OCI-LY3 (cell line): ENCODE measurements around the gene EBPL.
A peak's percentile ranks its signal among the peaks of the same experiment; 100 is the strongest.

Experiments used
- H2AFZ ChIP-seq: fragments of 200-600, 300-600 bp; shearing (Covaris generic); 2 replicates; pipeline ENCODE4 v1.6.0; 2014; ENCODE audit warnings: antibody characterized with exemption, low read depth, low read length
- H3K27ac ChIP-seq: fragments of 200-600, 300-600 bp; sonication (generic); 2 replicates; pipeline ENCODE4 v1.5.1; 2014; ENCODE audit warnings: mild to moderate bottlenecking, low read length, moderate library complexity, mixed read lengths
- H3K27me3 ChIP-seq: fragments of 200-600, 300-600 bp; sonication (generic); 2 replicates; pipeline ENCODE4 v1.6.1; 2014; ENCODE audit warnings: low read depth, low read length, mixed read lengths
- H3K36me3 ChIP-seq: fragments of 200-600, 300-600 bp; sonication (generic); replicated peaks from 2 replicates; pipeline ENCODE3; 2014; ENCODE audit warnings: low read depth, low read length, mixed read lengths
- H3K4me1 ChIP-seq: fragments of 300-600, 200-600 bp; sonication (generic); 2 replicates; pipeline ENCODE4 v1.6.1; 2014; ENCODE audit warnings: low read length, mixed read lengths
- H3K4me2 ChIP-seq: fragments of 200-600, 300-600 bp; sonication (generic); 2 replicates; pipeline ENCODE4 v1.6.1; 2014; ENCODE audit warnings: low read length, mixed read lengths
- H3K4me3 ChIP-seq: fragments of 300-600, 200-600 bp; sonication (generic); 2 replicates; pipeline ENCODE4 v1.5.1; 2014; ENCODE audit warnings: antibody characterized with exemption, mild to moderate bottlenecking, low read length, moderate library complexity
- H3K79me2 ChIP-seq: fragments of 300-600, 200-600 bp; shearing (Covaris generic); 2 replicates; pipeline ENCODE4 v1.6.1; 2014; ENCODE audit warnings: mild to moderate bottlenecking, low read length, mixed read lengths
- H3K9ac ChIP-seq: fragments of 300-600, 200-600 bp; shearing (Covaris generic); 2 replicates; pipeline ENCODE4 v1.6.0; 2014; ENCODE audit warnings: mild to moderate bottlenecking, low read length, moderate library complexity
- H3K9me3 ChIP-seq: fragments of 200-600, 300-600 bp; shearing (Covaris generic); 2 replicates; pipeline ENCODE4 v1.6.1; 2014; ENCODE audit warnings: low read length, mixed read lengths; ENCODE audit not compliant: insufficient read depth
- H4K20me1 ChIP-seq: fragments of 200-600, 300-600 bp; sonication (generic); 2 replicates; pipeline ENCODE4 v1.6.1; 2016; ENCODE audit warnings: low read length, mixed read lengths; ENCODE audit not compliant: insufficient read depth
- EZH2phosphoT487 ChIP-seq: fragments of 200-600 bp; shearing (Covaris generic); IDR thresholded peaks from 2 replicates; pipeline ENCODE4 v1.6.1; 2018; ENCODE audit warnings: antibody characterized with exemption, mixed run types, low read depth
- TF ChIP-seq, protein P1 (sequence below): fragments of 200-600, 300-600 bp; sonication (generic); IDR thresholded peaks from 2 replicates; pipeline ENCODE4 v1.5.1; 2014; ENCODE audit warnings: antibody characterized with exemption, low read length, low read depth

Gene EBPL

GRCh38 chr13:49690995-49691784, at the start of gene EBPL:
Gene EBPL (minus strand): TSS chr13:49691486. CDS start chr13:49691424, 62 bp downstream.
- TF ChIP-seq, protein P1, sequence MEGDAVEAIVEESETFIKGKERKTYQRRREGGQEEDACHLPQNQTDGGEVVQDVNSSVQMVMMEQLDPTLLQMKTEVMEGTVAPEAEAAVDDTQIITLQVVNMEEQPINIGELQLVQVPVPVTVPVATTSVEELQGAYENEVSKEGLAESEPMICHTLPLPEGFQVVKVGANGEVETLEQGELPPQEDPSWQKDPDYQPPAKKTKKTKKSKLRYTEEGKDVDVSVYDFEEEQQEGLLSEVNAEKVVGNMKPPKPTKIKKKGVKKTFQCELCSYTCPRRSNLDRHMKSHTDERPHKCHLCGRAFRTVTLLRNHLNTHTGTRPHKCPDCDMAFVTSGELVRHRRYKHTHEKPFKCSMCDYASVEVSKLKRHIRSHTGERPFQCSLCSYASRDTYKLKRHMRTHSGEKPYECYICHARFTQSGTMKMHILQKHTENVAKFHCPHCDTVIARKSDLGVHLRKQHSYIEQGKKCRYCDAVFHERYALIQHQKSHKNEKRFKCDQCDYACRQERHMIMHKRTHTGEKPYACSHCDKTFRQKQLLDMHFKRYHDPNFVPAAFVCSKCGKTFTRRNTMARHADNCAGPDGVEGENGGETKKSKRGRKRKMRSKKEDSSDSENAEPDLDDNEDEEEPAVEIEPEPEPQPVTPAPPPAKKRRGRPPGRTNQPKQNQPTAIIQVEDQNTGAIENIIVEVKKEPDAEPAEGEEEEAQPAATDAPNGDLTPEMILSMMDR: no peak
- TF ChIP-seq EZH2phosphoT487: no peak
- peak within 1 kb of the TSS; percentile 86 for H3K4me3 ChIP-seq
- peak within 1 kb of the TSS; percentile 98 for H2AFZ ChIP-seq
- no peaks in the 10 kb centered on the region for H3K27me3 ChIP-seq
- no peaks in the 10 kb centered on the region for H4K20me1 ChIP-seq
- peaks cover 9% of the 10 kb centered on the region for H3K4me1 ChIP-seq
- H3K27ac ChIP-seq: peak within 1 kb of the TSS; percentile 22
- no peaks in the 10 kb centered on the region for H3K9me3 ChIP-seq
- peak within 1 kb of the TSS; percentile 83 for H3K4me2 ChIP-seq
- peaks cover 42% of the 10 kb centered on the region for H3K79me2 ChIP-seq
- peak within 1 kb of the TSS; percentile 74 for H3K9ac ChIP-seq
- peaks cover 12% of the 10 kb centered on the region for H3K36me3 ChIP-seq

GRCh38 chr13:49740870-49741269, 49.6 kb upstream of the EBPL start:
- no peak overlapping the region for H2AFZ ChIP-seq
- H3K4me3 ChIP-seq: no peak overlapping the region
- no peaks in the 10 kb centered on the region for H3K9me3 ChIP-seq
- no peak overlapping the region for H3K4me2 ChIP-seq
- H4K20me1 ChIP-seq: no peaks in the 10 kb centered on the region
- H3K36me3 ChIP-seq: peaks cover 9% of the 10 kb centered on the region
- no peak overlapping the region for H3K27ac ChIP-seq
- no peaks in the 10 kb centered on the region for H3K79me2 ChIP-seq
- no peak for TF ChIP-seq EZH2phosphoT487
- TF ChIP-seq, protein P1: no peak
- H3K9ac ChIP-seq: no peak overlapping the region
- no peaks in the 10 kb centered on the region for H3K27me3 ChIP-seq
- peaks cover 13% of the 10 kb centered on the region for H3K4me1 ChIP-seq

DNA sequence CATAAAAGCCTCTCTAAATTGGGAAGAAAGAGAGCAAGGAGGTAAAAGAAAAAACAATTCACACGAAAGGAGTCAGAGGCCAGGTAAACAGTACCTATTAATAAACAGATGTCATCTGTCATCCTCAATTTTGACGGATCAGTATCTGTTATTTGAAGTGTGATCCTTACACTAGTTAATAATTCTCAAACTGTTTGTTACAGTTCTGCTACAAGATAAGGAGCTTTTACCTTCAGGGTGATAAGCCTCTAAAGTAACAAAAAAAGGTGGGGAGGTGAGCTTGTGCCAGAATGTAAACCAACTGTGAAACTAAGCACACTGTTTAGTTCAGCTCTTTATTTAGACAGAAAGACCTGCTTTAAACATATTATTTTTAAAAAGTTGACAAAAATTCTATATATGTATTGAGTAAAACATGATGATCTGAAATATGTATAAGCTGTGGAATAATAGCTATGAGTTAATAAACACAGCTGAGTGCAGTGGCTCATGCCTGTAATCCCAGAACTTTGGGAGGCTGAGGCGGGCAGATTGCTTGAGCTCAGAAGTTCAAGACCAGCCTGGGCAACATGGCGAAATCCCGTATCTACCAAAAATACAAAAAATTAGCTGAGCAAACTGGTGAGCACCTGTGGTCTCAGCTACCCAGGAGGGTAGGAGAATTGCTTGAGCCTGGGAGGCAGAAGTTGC, 48.4 kb upstream of the EBPL start:
- TF ChIP-seq EZH2phosphoT487: no peak
- TF ChIP-seq, protein P1: no peak
- H3K4me1 ChIP-seq: peaks cover 13% of the 10 kb centered on the region
- no peak overlapping the region for H3K4me2 ChIP-seq
- H4K20me1 ChIP-seq: no peaks in the 10 kb centered on the region
- H3K36me3 ChIP-seq: peaks cover 4% of the 10 kb centered on the region
- H3K4me3 ChIP-seq: no peak overlapping the region
- H3K27me3 ChIP-seq: no peaks in the 10 kb centered on the region
- no peak overlapping the region for H3K9ac ChIP-seq
- H3K79me2 ChIP-seq: no peaks in the 10 kb centered on the region
- H3K27ac ChIP-seq: no peak overlapping the region
- H2AFZ ChIP-seq: no peak overlapping the region
- no peaks in the 10 kb centered on the region for H3K9me3 ChIP-seq

GRCh38 chr13:49733181-49733951, 42.1 kb upstream of the EBPL start:
- Histone ChIP-seq H3K9me3 (no peaks in the 10 kb centered on the region), H3K4me3 (no peak overlapping the region), H3K4me2 (no peak overlapping the region), H3K27ac (no peak overlapping the region), H2AFZ (no peak overlapping the region), H3K36me3 (peaks cover 15% of the 10 kb centered on the region), H3K4me1 (no peaks in the 10 kb centered on the region), H3K9ac (no peak overlapping the region), H3K79me2 (no peaks in the 10 kb centered on the region), H3K27me3 (no peaks in the 10 kb centered on the region), H4K20me1 (no peaks in the 10 kb centered on the region)
- TF ChIP-seq EZH2phosphoT487: no peak
- TF ChIP-seq, protein P1: no peak
